HepG2 (cell line): ENCODE data around the gene LMX1B. TPM values are rescaled to one million over a fixed set of nuclear protein-coding genes. Genes with fewer than 3 reads are reported as not detected.

ENCODE experiments used
- polyA plus RNA-seq, 8 experiments: library from polyadenylated mRNA; depleted of rRNA in 3 of 8; stranded (reverse) in 7 of 8; unstranded in 1 of 8; fragments of >200 nt; fragmentation: Illumina TruSeq in 4 of 8; extraction: Trizol in 4 of 8; gene quantifications; 2 replicates each; pipeline versions ENCODE4 v1.2.1 to v1.2.3, GENCODE V29; 2011 to 2016; ENCODE audit warnings: low read depth in 4 of 8, missing spikeins in 1 of 8, mixed read lengths in 1 of 8; ENCODE audit not compliant: insufficient read depth in 1 of 8
- total RNA-seq, 5 experiments: library from RNA; depleted of rRNA; stranded (reverse); fragments of >200 nt; fragmentation: Illumina TruSeq; extraction: Trizol; gene quantifications; 2 replicates each; pipeline ENCODE4 v1.2.3, GENCODE V29; 2016; ENCODE audit warnings: low read depth in 1 of 5

Gene LMX1B
- total and polyA plus RNA-seq, 2 of the 13 experiments (the other 11 are each of a cell fraction or from before 2014, with no cell fraction given), result not detected

Other genes starting within 250 kb of the LMX1B start
- 7.1 and 12.0 TPM in 2 replicates for gene ZBTB43, start 191.1 kb downstream of the LMX1B start, total RNA-seq (2016; rRNA removed; fragmentation: Illumina TruSeq; extraction: Trizol)
- gene ZBTB43, start 191.1 kb downstream of the LMX1B start, polyA plus RNA-seq (2011; rRNA removed), result 6.9 and 31.4 TPM in 2 replicates
- 5.9 and 10.2 TPM in 2 replicates for gene ZBTB34, start 246.7 kb downstream of the LMX1B start, total RNA-seq (2016; rRNA removed; fragmentation: Illumina TruSeq; extraction: Trizol)
- gene ZBTB34, start 246.7 kb downstream of the LMX1B start, polyA plus RNA-seq (2011; rRNA removed), result 8.1 and 8.7 TPM in 2 replicates